UCSD-AML1 (cell line): Measurements from ENCODE around the gene OR10G7.
"Not testable (repeated sequence)": the region's sequence is repeated elsewhere in the genome, so short reads cannot be mapped to it uniquely, and the experiment has no call there.

ENCODE experiments used
- DNase-seq: peaks from one replicate; lab custom pipeline; 2025; ENCODE audit not compliant: unreplicated experiment; lab: John Stamatoyannopoulos, UW

Gene OR10G7

DNA sequence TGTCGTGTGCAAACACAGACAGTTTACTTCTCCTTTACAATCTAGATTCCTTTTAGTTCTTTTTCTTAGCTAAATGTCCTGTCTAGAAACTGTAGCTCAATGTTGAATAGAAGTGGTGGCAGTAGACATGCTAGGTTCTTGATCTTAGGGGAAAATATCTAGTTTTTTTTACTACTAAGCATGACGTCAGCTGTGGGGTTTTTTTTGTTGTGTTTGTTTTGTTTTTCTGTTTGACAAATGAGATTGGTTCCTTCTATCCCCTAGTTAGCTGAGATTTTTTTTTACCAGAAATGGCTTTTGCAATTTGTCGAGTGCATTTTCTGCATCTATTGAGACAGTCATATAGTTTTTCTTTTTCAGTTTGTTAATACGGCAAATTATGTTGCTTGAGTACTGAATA lies 2.3 kb upstream of the OR10G7 start:
- no peak for DNase-seq

GRCh38 chr11:124039557-124039956 lies 1.6 kb downstream of the OR10G7 start:
- no peak for DNase-seq

- no peak for DNase-seq
These were observed 4.5 kb downstream of the OR10G7 start for GRCh38 chr11:124036666-124037065.

GRCh38 chr11:124026498-124026897 lies 14.6 kb downstream of the OR10G7 start, which contains the start of gene OR10G8:
TSS of gene OR10G8 (plus strand) at chr11:124026798. CDS start at chr11:124029623, 2,825 bp downstream.
- DNase-seq = no peak

DNA sequence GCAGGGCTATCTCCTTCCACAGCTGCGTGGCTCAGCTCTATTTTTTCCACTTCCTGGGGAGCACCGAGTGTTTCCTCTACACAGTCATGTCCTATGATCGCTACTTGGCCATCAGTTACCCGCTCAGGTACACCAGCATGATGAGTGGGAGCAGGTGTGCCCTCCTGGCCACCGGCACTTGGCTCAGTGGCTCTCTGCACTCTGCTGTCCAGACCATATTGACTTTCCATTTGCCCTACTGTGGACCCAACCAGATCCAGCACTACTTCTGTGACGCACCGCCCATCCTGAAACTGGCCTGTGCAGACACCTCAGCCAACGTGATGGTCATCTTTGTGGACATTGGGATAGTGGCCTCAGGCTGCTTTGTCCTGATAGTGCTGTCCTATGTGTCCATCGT lies 25.3 kb downstream of the OR10G7 start:
- DNase-seq = not testable (repeated sequence)

DNA sequence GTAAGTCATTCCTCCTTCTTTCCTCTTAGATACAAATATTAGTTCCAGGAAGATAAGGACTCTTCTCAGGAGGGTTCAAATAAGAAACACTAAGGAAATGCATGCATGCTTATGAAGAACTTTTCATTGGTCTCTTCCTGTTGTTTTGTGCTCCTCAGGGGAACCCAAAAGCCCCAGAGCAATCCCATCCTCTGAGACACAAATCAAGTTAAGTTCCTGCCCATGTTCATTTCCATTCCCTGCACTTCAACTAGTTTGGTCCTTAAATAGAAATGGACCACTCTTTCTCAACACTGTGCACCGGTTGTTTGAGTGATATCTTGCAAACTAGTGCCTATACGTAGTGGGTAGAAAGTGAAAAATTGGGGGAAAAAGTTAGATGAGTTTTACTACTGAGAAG lies 28.4 kb downstream of the OR10G7 start, which contains the start of gene OR10G4:
TSS of gene OR10G4 (plus strand) at position 301 of the 400 bp plus-strand sequence. CDS start 2,578 bp downstream, outside the sequence.
- no peak for DNase-seq

DNA sequence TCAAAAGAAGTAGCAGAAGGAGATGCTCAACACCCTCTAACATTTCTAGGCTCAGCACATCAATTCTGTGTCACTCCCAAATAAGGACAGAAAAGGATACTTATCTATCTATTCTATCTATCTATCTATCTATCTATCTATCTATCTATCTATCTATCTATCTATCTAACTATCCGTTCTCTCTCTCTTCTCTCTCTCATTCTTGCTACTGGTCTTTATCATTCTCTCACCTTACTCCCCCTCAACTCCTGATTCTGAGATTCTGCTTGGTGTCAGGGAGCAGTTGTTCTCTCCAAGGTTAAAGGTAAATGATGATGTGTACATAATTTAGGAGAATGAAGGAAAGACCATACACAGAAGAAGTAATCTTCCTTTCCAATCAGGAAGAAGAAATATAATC lies 46.0 kb downstream of the OR10G7 start, which contains the start of gene OR10G6:
TSS of gene OR10G6 (minus strand) at position 43 of the 400 bp plus-strand sequence. CDS start at position 43, 0 bp downstream.
- DNase-seq = no peak
